Fibroblast of skin of left biceps (primary cell): ENCODE measurements around the gene GABRB1.

Experiments
- DNase-seq, 2 experiments: peaks; one replicate each; pipeline ENCODE4 v3.0.0-alpha.2; 2013; ENCODE audit warnings: low read depth in 2 of 2

The GABRB1 gene

DNA sequence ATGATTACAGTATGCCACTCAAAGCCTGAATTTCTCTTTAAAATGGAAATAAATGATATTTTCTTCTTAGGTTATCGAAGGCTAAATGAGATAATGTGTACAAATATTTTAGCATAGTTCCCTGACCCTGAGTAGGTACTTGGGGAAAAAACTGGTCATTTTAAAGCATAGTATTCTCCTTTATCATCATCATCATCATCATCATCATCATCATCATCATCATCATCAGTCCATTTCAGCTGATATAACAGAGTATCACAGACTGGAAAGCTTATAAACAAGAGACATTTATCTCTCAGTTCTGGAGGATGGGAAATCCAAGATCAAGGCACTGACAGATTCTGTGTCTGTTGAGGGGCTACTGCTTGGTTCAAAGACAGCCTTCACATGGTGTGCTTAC, 13.9 kb downstream of the GABRB1 start:
- DNase-seq = no peak

DNA sequence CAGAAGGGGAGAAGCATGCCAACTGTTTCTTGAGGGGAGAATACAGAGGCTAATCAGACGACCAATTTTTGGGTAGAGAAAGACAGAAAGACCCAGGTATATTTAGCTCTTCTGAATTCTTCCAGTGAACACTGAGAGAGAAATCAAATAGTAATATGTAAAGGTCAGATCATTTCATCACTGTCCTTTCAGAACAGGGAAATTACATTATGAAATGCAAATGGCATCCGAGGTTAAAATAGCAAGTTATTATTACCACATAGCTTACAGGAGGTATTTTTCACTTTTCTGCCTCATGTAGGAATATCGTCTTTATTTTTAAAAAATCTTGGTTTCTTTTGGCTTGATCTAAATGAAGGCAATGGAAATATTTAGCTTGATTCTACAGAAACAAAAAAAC, 18.0 kb downstream of the GABRB1 start:
- no peak for DNase-seq

DNA sequence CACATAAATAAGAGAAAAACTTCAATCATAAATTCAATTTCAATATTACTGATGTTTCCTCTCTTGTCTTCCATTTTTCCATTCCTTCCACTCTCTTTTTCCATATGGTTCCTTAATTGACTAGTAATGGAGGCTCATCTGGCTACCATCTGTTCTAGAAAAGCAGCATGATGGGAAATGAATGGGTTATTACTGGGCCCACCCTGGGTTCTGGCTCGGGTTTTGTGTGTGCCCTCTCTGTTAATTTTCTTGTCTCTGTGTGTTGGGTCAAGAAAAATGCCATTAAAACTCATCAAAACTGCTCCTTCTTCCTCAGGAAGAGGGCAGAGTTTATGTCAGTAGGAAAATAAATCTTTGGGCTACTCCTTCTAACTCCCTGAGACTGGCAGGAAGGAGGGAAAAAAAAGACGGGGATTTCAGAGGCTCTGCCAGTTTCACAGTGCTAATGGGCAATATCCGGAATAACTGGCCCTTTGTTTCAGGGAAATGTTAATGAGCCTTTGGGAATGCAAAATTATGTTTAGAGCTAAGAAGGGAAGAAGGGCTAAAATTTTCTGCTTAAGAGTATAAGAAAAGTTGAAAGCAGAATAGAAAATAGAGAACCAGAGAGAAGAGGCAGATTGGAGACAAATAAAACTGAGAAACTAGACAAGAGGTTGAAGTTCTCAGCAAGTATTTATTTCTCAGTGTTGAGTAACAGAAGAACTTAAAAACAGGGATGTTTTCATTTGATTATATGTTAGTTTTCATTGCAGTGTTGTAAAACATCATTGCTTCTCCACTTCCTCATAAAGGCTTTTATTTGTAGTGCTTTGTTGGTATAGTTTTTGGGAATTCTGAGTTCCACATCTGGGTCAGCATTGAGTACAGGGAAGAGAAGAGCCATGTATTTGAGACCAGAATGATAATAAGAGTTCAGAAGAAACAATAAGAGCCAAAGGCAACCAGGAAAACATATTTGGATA, 19.7 kb downstream of the GABRB1 start:
- no peak for DNase-seq

DNA sequence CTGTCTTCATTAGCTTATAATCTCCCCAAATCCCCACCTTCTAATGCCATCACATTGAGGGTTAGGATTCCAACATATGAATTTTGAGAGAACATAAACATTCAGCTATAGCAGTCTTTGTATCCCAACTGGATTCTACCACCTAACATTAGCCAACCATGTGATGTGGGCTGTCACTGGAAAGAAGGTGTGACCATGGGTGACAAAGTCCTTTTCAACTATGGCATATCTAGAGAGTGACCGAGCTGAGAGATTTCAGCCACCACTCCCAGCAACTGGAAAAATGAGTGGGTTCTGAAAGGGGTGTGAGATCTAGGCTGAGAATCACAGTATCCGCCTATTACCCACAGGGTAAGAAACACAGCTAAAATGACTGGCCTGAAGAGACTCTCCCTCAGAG, 22.1 kb downstream of the GABRB1 start:
- no peak for DNase-seq

DNA sequence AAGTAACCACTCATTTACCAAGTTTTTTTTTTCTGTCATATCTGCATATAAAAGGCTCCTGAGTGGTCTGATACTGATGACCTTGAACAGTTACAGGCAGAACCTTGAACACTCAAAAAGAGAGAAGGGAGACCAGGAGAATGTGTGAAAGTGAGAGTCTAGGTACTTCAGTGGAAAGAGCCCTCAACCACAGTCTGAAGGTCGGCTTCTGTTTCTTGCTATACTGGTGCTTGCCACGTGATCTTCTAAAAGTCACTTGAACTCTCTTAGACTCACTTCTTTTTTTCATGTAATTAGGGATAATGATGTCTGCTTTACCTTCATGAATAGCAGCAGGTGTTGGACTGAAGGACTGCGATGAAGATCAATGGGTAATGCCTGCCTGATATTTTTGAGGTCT, 22.8 kb downstream of the GABRB1 start:
- DNase-seq = no peak

DNA sequence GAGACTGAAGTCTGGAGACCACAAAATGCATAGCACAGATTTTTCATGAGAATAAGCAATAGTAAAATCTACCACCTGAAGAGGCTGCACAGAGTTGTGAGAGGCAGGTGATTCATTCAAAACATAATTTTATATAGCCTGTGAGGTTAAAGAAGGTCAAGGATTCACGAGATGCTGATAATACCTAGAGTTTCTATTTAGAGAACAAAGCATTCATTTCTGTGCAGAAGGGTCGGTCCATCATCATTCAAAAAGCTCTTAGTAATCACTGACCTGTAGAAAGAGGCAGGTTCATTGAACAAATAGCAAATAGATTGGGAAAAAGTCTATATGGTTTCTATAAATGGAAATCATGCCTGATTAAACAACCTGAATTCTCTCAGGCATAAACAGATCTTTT, 26.6 kb downstream of the GABRB1 start:
- no peak for DNase-seq

DNA sequence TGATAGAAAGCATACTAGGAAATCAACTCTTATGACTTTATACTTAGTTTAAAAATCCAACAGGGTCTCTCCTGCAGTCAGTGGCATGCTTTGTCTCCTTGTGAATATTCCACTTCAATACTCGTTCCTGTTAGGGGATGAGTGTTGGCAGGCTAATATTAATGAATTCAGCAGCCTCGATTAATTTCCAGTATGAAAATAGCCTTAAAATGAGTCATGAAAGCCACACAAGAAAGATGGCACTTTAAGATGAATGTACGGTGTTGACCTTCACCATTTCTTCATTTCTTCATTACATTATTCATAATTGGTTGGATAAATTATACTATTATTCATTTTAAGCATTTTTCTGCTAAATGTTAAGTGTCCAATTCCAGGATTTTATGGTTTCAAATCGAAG, 29.2 kb downstream of the GABRB1 start:
- DNase-seq = no peak

DNA sequence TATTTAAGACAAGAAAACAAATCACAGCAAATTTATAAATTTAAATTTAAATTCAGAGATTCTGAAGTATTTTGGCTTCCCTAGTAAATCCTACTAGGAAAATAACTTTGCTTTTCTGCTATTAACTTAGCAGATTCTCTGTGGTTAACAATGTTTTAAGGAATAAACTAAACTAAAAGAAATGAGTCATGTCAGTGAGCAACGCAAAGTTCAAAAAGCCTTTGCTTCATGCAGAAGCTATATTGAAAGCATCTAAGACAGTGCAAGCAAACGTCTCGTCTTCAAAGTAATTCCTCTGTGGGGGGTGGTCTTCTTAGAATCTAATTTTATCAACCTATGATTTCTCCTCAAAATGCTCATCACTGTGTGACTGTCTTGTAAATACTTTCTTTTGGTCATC, 30.1 kb downstream of the GABRB1 start:
- DNase-seq = no peak

DNA sequence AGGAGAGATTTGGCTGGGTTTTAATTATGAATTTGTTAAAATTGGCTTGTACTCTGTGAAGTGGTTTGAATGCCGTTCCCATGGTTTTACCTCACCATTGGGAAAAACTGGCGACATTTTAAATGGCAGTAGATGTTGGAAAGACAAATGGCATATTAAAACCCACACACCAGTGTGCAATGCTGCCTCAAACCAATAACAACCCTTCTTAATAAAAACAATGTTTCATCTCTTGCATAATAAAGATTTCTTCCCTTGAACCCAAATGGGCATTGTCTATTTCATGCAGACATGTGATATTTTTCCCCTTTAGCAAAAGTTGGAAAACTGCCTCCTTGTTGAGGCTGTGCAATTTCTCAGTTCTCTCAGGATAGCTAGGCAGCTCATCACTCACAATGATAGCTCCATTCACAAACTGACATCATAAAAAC, 33.7 kb downstream of the GABRB1 start:
- no peak for DNase-seq

DNA sequence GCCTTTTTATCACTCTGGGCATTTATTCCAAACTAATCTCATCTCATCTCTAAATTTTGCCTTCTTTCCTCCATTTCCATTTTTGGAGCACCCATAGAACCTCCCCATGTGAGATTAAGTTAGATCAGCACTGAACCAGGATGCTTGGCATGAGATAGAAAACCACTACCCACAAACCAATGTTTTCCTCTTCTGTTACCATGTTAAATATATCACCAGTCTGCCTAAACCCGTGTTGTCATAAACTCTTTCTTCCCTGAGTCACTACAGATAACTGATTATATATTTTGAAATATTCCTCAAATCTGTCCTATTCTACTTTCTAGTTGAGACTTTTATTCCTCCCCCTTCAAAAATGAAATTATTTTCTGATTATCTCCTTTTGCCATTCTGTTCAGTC, 37.6 kb downstream of the GABRB1 start:
- no peak for DNase-seq

DNA sequence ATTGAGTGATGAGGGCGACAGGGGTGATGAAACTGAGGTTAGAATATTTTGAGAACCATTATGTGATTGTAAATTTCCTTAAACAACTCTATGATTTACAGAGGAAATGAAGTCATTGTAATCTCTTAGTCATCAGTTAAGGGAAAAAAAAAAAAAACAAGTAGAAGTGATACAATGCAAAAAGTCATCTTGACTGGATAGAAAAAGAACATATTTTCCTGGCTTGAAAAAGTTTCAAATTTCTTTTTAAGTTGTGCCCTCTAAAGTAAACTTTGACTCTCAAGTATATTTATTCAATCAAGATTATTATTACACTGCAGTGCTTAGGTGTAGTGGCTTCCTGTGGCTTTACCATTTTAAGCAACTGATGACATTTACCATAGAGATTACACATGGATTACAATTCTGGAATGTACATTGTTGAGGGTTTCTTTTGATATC, 40.6 kb downstream of the GABRB1 start:
- DNase-seq = peak; percentile 32 to 39

DNA sequence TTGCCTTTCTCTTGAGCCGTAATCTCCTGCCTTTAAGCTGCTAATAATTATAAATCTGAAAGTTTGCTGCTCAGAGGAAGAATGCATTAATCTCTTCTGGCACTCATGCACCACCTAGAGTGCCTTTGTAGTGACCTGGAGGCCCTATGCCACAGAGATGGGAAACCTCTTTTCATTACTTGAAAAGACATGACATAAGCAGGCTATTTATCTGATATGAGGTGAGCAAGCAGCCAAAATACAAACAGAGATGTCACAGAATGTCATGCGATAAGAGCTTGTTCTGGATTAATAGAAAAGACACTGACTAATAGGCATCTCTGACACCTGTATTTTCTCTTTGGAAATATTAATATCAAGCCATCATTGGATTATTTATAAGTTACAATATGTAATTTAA, 42.3 kb downstream of the GABRB1 start:
- DNase-seq = no peak

DNA sequence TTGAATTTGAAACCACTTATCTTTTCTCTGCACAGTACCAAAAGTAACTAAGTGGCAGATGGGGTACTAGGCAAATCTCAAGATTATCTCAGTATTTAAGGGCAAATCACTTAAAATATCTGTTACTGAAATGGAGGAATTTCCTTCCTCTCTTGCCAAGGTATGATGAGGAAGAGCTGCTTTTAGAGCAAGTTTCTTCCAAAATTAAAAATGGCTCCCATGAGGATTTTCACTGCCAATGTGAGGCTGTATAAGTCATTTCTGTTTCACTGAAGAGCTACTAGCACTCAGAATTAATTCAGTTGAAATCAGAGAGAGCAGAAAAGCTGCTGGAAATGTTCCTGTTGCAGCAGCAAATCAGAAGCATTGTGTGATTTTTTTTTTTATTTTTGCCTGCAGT, 43.4 kb downstream of the GABRB1 start:
- DNase-seq = no peak

DNA sequence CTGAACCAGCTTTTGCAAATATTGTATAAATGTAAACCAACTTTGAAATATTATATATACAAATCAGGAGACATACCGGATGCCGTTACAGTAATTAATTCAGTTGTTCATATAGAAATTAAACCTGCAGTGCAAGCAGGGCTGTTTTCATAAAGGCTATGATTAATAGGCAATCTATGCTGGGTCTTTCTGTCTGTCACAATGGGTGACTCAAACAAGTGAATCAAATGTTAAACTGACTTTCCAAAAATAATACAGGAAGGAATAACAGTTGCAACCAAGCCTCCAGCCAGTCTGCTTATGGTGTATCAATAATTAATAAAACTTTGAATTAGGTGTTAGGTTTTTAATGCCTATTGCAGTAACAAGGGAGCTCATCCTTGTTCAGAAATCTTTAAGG, 43.9 kb downstream of the GABRB1 start:
- DNase-seq = no peak

DNA sequence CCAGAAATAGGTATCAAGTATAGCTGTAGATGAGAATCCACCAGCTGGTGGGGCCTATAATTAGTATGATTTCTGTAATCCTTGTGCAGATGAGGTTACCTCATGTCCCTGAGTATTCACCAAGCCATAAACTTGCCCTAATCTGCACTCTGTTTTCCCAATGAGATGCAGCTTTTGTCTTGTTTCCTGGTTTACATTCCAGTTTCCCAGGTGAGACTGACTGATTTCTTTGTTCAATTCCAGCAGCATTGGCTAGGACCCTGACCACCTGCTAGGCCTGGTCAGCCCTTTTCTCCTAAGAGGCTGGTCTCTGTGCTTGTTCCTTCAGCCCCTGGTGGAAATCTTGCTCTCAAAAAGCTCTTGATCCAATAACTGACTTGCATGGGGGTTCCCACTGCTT, 44.6 kb downstream of the GABRB1 start:
- no peak for DNase-seq

DNA sequence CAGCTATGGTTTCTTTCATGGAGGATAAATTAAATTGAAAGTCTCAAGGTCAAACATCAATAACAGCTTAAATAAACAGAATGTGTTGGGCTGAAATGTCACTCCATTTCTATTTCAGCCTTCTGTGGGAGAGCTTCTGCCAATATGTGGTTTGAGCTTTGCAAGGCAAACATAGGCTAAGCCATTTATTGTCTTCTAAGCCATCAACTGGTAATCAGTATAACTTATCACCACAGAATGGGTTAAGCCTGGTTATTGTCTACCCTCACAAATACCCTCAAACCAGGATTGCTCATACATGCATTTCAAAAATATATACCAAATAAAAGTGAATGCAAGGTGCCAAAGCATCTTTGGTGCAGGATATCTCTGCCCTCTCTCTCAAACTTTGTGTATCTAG, 52.7 kb downstream of the GABRB1 start:
- DNase-seq = no peak

DNA sequence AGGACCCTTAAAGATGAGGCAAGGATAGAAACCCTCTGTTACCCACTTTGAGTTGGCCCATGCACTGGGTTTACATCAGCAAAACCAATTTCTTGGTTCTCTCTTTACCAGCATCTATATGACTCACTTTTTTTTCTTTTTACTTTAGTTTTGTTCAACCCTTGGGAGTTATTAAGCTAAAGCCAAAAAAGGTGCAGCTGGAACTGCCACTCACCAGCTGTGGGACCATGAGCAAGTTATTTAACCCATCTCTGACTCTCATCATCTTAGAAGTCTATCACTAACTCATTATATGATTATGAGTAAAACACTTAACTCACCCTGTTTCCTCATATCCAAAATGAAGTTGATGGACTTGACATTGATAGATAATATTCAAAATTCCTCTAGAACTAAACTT, 53.4 kb downstream of the GABRB1 start:
- no peak for DNase-seq

DNA sequence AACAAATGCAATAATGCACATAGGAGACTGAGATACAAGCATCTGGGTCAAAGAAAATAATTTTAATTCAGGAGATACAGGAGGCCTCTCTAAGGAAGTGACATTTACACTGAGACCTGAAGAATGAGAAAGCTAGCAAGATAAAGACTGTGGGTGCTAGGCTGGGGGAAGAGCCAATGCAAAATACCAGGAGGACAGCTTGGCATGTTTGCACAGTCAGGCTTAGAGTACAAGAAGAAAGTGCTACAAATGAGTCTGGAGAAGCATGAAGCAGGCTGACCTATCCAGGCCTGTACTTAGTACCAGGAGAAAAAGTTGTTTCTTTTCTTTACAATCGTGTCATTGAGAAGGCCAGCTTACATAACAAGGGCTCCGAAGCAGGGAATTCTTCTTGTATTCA, 56.9 kb downstream of the GABRB1 start:
- DNase-seq = no peak

DNA sequence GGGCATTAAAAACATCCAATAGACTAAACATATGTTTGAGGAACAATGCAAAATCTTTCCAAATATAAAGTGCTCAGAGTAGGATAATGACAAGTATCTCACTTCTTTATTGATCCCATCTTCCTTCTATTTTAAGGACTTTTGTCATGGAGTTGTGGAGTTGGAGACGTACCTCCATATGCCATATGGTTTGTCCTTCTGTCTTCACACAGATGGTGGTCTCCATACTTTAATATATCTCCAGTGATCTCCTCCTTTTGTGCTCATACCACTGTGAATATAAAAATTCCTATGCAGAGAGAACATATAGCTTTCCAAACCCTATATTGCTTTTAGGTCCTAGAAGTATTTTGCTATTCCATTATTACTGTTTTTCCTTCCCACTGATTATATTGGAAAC, 64.5 kb downstream of the GABRB1 start:
- DNase-seq = no peak

DNA sequence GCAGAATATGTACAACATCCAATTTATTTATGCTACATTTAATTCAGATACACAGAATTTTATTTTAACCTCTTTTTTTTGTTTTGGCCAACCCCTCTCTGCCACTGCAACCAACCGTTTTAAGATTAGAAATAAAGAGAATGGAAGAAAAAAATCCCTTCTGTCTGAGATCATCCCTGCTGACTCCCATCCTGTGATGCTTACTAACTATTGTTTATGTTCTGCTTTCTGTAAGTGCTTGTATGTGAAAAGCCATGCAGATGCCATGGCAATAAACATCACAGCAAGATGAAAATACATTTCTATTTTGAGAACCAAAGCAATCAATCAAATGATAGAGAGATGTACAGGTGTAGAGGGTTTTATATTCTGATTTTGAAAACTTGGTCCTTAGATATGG, 70.1 kb downstream of the GABRB1 start:
- no peak for DNase-seq

DNA sequence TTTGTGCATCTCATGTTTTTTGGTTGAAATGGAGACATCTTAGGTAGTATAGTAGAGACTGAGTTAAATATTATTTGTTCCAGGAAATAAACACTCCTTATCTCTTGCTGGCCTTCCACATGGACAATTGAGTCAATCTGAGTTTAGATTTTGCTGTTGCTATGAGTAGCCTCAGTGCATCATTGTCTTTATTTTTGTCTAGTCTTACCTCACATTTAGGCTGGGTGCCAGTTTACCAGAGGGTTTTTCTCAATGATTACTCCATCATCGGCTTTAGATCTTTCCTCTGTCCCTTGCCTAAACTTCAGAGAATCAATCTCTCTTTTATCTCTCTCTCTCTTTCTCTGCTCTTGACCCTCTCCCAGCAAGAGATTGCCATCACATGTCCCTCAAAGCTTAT, 73.6 kb downstream of the GABRB1 start:
- no peak for DNase-seq

DNA sequence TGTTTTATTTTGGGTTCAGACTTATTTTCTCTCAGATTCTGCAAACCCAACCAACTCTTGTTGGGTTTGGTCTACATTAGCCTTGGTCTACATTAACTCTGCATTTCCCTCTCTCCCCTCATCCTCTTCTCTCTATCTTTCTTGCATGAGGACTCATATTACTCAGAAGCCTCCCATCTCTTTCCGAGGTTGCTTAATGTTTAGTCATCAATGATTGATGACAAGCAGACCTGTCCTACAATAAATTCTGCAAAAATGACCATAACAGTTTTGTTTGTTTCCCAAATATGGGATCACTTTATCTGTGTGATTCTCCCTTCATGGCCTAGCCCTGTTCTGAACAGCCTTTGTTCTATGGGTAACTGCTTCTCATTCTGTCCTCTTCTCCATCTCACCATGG, 75.2 kb downstream of the GABRB1 start:
- DNase-seq = no peak

DNA sequence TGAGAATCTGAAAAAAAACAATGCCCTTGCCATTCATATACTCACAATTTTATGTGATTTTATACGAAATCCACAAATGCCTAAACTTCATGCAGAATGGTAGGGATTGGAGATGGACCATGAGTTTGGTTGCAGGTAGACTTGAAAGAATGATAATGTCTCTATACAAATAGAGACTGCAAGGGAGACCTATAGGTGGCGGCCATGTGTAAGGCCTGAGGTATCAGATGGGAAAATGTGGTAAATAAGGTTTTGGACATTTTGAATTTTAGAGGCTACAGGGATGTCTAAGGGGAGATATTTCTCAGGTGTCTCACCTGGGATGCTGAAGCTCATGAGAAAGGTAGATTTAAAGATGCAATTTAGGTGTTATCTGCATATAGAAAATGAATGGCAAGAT, 78.0 kb downstream of the GABRB1 start:
- DNase-seq = no peak
